ENCODE data around the gene ROBO1.

ROBO1 gene

DNA sequence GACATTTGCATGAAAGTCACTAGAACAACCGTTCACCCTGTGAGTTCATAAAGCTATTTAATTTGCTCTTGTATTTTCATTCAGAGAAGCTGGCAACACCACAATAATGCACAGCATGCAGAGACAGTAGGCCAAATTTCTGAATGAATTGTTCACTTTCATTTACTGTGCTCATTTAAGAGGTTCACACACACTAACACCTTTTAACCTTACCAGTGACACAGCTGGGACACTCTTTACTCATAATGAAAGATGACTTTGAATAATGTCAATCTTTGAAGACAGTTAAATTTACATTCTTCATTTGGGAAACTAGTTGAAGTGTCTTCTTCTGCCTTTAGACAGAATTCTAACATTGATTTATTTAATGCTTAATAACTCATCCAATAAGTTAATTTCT lies 95.7 kb downstream of the ROBO1 start:
- DNase-seq (ENCODE audit: low read depth in 2 of 2, low spot score in 1 of 2) = no peak

DNA sequence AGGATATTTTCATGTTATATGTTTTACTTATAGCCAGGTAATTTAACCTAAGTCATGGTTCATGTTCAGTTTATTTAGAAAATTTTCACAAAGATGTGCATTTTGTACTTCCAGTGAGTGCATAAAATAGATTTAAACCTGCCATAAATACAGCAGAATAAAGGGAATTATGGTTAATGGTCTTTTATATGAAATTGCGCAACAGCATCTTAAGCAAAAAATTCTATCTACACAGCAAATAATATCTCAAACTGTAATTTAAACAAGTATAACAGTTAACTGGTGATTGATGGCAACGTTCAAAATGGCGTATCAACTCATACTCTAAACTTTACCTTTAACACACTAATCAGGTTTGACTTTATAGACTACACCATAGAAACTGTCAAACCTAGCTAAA lies 97.6 kb downstream of the ROBO1 start:
- DNase-seq (ENCODE audit: low read depth in 2 of 2, low spot score in 1 of 2) = no peak

DNA sequence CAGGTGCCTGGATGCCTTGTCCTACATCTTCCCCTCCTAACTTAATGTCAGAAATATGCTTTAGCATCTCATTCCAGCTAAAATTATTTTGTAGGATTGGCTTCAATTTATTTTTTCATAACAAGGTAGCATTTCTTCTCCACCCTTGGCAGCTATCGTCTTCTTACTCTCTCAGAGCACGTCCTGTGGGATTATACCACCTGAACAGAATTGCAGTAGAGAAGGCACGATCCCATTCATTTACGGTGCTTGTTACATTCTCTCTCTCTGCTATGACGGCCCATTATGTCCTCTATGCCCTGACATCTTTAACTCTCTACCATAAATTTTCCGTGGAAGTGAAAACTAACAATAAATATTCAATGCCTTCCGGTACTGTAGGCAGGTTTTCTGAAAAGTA lies 103.3 kb downstream of the ROBO1 start:
- no peak for DNase-seq (ENCODE audit: low read depth in 2 of 2, low spot score in 1 of 2)

DNA sequence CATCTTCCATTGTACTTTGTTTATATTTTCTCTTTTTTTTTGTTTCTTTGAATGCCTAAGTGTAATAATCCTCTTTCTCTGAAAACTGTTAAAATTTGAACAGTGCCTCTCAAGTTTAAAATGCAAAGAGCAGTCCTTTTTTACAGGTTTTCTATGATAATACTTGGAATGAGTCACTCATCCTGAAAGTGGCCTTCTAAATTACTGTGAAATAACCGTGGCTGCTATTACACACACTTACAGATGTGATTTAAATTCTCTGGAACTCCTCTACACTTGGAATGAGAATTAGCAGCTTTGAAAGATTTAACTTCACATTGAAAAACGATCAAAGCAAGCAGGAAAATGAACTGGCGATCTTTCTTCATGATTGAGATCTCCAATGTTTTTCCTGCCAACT lies 105.9 kb downstream of the ROBO1 start:
- no peak for DNase-seq (ENCODE audit: low read depth in 2 of 2, low spot score in 1 of 2)

DNA sequence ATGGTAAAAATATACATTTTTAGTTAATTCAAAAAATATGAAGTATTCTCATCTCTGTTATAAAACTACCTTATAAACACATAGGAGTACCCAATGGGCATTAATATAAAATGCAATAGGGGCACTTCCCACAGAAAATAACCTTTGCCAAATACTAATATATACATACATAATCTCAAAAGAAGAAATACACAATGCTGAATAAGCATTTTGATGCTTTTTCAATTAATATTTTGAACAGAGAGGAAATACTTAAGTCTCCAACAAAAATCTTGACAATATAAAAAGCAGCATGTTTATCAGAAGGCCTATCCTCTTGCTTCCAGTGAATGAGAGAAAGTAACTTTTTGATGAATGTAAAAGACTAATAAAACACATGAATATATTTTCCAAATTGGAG lies 110.7 kb downstream of the ROBO1 start:
- DNase-seq (ENCODE audit: low read depth in 2 of 2, low spot score in 1 of 2) = no peak

DNA sequence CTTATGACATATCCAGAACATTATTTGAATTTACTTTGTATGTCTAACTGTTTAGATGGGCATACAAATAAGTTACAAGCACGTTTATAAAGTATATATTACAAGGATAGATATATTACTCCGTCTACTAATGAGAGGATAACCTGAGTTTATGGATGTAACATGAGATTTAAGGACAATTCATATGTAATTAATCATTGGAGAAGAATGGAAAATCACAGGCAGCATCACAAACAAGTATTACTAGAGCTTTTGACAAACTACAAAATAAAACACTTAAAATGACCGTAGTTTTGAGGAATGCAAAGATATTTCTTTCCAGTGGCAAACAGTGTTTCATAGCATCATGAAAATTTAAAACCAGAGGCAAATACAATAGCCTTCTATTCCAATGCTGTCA lies 113.8 kb downstream of the ROBO1 start:
- no peak for DNase-seq (ENCODE audit: low read depth in 2 of 2, low spot score in 1 of 2)

DNA sequence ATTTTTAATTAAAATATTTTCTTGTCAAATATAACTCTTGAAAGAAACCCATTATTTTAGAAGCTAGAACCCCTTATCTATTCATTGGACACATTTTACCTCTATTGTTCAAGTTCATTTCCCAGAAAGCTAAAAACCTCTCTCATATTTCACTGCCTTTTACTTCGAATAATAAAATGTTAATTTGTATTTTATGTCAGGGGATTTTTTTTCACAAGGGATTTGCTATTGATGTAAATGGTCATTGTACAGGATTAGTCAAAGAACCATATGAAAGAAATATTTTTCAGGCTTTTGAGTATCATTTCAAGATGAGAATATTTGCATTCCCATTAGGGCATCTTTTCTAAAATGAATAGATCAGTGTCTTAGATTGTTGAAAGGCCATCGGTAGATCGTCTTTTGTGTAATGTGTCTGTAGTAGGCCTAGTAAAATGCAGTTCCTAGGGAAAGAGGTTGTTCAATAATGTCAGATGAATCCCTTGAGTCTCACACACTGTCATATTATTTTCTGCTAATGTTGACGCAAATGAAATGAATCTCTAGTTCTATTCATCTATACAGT lies 114.5 kb downstream of the ROBO1 start:
- no peak for DNase-seq (ENCODE audit: low read depth in 2 of 2, low spot score in 1 of 2)

DNA sequence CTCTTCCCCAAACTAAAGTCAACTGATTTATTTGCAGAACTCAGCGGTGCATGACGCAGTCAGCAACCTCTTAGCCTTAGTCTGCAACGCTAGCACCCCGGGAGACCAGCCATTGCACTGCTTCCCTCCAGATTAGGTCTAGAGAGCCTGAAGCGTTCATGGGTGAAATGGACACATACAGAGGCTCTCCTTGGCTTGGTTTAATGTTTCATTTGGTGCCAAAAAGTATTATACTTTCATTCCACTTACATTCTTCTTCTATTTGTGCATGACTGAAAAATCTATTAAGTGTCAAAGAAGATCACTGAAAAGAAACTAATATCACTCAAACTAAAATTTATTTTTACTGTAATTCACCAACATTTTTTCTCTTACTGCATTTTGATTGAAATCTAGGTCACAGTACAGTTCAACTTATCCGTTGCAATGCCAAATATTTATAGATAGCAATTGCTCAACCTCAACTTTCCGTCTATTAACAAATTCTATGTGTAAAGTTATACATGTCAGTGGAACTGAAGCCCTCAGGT lies 116.2 kb downstream of the ROBO1 start:
- no peak for DNase-seq (ENCODE audit: low read depth in 2 of 2, low spot score in 1 of 2)

DNA sequence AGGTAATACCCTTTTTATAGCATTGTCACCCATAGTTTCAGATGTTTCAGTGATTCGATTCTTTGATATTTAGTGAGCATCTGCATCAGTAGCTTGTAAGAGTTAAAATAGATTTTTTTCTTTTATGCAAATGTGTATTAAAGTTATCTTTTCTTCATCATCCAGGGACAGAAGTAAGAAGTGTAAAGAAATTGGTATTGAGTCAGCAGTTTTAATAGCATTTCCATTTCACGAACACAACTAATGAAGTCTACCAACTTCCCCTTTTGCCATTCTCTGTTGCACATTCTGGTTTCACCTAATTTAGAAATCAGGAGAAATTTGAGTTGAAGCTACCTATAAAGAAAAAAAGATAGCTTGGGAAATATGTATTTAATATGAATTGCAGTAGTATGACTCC lies 127.9 kb downstream of the ROBO1 start:
- no peak for DNase-seq (ENCODE audit: low read depth in 2 of 2, low spot score in 1 of 2)

DNA sequence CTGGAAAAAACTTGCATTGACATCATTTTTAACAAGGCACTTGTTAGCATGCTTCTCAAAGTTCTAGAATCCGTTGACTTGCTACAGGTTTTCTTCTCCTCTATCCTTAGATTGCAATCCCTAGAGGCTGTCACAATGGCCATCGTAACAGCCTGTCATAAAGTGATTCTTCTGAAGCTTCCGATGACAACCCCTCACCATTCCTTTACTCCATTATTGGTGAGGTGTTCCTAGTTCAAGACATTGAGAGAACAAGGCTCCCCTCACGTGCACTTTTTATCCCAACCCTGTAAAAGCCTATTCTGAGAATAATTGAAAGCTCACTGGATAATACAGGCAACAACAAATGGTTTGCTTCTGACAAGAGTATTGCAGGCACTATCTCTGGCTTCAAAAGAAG lies 131.4 kb downstream of the ROBO1 start:
- no peak for DNase-seq (ENCODE audit: low read depth in 2 of 2, low spot score in 1 of 2)

DNA sequence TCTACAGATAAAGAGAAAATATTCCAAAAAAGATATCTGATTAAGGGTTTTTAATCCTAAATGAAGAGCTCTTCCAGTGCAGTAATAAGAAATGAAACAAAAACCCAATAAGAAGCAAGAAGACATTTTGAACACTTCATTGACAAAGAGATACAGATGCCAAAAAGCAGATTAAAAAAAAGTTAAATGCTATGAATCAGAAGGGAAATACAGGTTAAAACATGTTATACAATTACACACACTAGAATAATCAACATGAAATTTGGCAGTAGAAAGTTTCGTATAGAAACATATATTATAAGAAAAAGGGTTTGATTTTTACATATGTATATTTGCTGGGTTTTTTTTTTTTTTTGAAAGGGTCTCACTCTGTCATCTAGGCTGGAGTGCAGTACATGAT lies 135.0 kb downstream of the ROBO1 start:
- no peak for DNase-seq (ENCODE audit: low read depth in 2 of 2, low spot score in 1 of 2)

DNA sequence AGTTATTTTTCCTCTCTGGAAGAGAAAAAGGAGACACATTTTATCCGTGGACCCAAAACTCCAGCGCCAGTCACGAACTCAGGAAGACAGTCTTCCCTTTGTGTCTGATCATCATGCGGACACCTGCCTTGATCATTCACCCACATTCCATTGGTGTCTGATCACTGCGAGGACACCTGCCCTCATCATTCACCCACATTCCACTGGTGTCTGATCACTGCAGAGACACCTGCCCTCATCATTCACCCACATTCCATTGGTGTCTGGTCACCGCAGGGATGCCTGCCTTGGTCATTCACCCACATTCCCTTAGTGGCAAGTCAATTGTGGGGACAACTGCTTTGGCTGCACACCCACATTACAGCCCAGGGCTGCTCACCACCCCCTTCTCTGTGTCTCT lies 148.9 kb downstream of the ROBO1 start:
- DNase-seq (ENCODE audit: low read depth in 2 of 2, low spot score in 1 of 2) = no peak

DNA sequence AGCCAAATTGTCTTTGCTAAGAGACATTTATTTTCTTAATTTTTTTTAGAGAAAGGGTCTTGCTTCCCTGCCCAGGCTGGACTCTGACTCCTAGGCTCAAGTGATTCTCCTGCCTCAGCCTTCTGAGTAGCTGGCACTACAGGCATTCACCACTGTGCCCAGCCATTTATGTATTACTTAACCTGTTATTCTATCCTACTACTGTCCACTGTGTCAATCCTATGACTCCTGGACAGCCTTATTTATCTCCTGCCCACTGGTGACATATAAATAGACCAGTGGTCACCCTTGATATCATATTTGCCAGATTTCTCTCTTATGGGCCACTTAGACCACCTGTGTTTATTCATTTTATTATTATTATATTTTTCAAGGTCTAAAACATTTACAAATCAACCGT lies 161.4 kb downstream of the ROBO1 start:
- DNase-seq (ENCODE audit: low read depth in 2 of 2, low spot score in 1 of 2) = no peak

DNA sequence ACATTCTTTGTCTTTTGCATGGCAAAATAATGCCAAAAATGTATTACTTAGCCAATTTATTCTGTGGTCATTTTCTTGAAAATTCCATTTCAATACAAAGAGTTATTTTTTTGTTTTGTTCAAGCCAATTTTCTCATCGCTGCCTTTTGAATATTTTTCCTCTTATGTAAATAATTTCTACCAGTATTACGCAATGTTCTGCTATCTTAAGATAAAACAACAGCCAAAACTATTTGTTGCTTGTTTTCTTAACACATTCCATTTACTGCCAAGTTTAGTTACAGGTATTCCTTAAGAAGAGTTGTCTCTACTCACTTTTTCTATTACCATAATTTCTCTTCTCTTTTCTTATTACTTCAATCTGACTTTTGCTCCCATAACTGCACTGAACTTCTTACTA lies 163.1 kb downstream of the ROBO1 start:
- DNase-seq (ENCODE audit: low read depth in 2 of 2, low spot score in 1 of 2) = no peak

DNA sequence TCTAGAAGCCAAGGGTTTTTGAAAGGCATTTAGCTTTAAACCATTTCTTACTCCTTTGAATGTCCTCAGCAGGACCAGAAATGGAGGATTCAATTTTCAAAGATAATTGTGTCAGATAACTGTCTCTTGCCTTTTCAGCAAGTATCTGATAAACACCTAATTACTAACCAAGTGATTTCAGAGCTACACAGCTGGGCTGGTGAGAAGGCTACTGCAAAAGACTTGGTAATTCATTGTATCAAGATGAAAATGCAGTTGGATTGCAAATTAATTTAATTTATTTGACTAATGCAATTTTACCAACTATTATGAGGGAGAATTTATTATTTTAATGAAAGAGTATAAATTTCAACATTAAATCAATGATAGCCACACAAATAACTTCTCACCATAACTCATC lies 165.4 kb downstream of the ROBO1 start:
- DNase-seq (ENCODE audit: low read depth in 2 of 2, low spot score in 1 of 2) = no peak

DNA sequence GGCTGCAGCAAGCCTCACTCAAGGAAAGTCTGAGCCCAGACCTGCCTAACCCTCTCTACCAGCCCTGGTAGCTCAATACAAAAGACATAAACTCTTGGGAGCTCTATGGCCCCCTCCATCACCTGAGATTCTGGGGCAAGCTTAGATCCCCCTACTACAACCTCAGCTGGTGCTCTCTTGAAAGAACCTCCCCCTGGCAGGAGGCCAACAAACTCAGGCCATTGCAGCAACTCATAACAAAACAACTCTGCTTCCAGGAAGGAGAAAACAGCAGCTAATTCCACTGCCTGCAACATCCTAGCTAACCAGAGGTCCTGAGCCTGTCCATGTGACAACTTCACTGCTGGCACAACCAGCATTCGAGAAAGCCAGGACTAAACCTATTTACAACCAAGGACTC lies 169.2 kb downstream of the ROBO1 start:
- no peak for DNase-seq (ENCODE audit: low read depth in 2 of 2, low spot score in 1 of 2)

DNA sequence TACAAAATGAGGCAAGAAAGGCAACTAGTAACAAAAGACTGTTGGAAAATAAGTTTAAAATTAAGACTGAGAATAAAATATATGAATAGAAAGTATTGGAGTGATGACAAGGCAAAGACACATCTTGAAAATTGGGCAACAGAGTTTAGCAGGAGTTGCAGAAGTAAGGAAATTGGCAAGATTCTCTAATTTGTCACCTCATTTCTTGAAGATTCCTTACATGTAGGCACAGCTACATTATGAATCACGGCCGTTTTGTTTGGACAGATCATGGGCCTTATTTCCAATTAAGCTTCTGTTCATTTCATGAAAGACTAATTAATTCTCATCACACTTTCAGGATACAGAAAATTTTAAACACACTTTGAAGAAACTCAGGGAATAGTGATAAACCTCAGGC lies 170.1 kb downstream of the ROBO1 start:
- DNase-seq (ENCODE audit: low read depth in 2 of 2, low spot score in 1 of 2) = no peak

DNA sequence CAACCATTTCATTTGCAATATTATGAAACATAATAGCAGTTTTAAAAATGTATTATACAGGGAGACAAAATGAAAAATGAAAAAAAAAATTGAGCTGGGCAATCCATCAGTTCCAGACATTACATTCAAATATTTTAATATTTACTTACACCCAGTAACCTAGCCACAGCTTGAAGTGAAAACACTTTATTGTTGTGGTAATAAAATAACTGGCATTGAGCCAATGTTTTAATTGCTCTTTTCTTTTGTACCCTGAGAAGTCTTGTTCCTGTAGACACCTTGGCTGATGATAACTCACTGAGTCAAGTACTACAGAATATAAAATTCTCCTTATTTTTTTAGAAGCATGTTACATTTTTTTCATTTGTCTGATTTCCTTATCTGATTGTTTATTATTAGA lies 180.6 kb downstream of the ROBO1 start:
- DNase-seq (ENCODE audit: low read depth in 2 of 2, low spot score in 1 of 2) = no peak

DNA sequence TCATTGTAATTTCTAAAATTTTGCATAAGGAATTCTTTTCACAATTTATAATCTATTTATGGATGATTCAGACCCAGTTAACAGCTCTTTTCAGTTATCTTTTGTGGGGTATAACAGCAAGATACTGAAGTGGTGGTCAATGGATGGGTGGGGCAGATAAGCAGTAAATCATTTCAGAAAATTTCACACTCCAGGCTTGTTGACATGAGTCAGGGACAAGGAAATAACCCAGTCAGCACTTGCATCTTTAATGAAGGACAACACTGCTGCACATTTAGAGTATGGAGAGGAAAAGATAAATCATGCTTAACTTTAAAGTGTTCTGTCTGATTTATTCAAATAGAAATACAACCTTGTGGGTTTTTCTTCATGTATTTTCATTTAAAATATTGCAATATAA lies 181.6 kb downstream of the ROBO1 start:
- DNase-seq (ENCODE audit: low read depth in 2 of 2, low spot score in 1 of 2) = no peak

DNA sequence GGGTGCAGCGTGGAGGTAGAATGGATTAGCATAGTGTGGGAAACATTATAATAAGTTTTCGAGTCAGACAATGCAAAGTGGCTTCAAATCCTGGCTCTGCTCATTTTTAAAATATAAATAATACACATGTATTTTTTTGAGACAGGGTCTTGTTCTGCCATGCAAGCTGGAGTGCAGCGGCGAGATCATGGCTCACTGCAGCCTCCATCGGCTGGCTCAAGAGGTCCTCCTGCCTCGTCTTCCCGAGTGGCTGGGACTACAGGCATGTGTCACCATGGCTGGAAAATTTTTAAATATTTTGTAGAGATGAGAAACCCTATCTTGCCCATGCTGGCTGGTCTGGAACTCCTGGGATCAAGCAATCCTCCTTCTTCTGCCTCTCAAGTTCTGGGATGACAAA lies 194.9 kb downstream of the ROBO1 start:
- DNase-seq (ENCODE audit: low read depth in 2 of 2, low spot score in 1 of 2) = no peak

DNA sequence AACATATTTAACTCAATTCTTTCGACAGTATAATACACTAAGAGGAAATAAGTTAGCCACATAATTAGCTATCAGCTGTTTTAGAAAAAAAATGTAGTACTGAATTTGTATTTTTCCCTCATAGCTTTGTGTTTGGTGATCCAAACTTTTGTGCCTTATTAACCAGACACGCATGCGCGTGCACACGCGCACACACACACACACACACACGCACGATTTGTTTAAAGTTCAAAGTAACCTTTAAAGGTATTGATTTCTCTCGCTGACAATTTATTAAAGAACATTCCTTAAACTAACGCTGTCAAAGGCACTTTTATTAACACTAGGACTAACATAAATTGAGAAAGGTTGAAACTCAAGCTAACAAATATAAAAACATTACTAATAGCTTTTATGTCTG lies 198.9 kb downstream of the ROBO1 start:
- DNase-seq (ENCODE audit: low read depth in 2 of 2, low spot score in 1 of 2) = no peak

DNA sequence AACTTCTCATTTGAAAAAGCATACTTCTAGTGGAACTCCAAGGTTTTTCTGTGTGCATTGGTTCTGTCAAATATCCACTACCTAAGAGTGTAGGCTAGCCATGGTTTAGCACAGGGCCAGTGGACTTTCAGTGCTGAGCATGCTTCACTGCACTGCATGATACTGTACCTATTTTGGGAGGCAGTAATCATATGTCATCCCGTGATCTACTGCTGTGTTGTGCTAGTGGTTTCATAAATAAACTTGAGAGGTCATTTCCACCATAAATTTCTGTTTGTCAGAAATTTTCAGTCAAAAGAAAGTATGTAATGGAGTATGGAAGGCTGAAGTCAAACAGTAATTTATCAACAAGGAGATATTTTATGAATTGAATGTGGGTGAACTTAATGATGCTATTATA lies 203.6 kb downstream of the ROBO1 start:
- no peak for DNase-seq (ENCODE audit: low read depth in 2 of 2, low spot score in 1 of 2)

DNA sequence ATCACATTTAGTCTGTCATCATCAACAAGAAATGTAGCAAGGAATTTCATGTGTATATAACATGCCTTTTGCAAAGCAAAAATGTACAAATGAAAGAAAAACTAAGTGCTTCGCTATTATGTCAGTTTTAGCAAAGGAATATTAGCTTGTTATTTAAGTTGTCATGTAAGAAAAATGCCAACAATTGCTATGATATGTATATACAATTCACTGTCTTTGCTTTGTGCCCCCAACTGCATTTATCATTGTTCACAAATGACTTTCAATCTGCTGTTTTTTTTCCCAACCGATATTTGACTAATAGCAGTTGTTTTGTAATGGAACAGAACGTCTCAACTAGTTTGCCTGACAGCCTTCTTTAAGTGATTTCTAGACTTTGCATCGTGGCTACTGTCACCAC lies 207.1 kb downstream of the ROBO1 start:
- no peak for DNase-seq (ENCODE audit: low read depth in 2 of 2, low spot score in 1 of 2)

DNA sequence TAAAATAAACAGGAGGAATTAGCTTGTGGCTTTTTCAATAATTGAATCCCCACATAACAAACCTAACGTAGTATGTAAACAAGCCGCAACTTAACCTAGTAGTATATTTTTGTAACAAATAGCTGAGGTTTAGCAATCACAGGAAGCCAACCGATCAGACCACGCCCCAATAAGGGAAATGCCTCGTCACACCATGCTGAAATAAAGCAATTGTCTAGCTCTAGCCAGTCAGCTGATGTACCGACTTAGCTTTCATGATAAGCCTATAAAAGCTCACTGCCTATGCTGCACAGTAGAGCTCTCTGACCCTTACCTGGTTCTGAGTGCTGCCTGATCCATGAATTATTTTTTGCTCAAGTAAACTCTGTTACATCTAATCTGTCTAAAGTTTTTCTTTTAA lies 208.9 kb downstream of the ROBO1 start:
- no peak for DNase-seq (ENCODE audit: low read depth in 2 of 2, low spot score in 1 of 2)

All from stimulated activated CD8-positive, alpha-beta memory T cell treated with anti-CD3 and anti-CD28 coated beads, Interleukin-4, amount 100 ng/mL, for 4 hours (primary cell).